GM12891 (cell line): ENCODE measurements around the gene SZT2.

Source experiments
- POLR2A ChIP-seq: IDR thresholded peaks from 2 replicates; pipeline ENCODE4 v1.6.1; 2011; ENCODE audit warnings: low read depth, low read length, control low read depth
- POLR2AphosphoS5 ChIP-seq: IDR thresholded peaks from 2 replicates; pipeline ENCODE4 v1.6.1; 2011; ENCODE audit warnings: low read depth, low read length, control low read depth
- POU2F2 ChIP-seq: IDR thresholded peaks from 2 replicates; pipeline ENCODE4 v1.6.1; 2011; ENCODE audit warnings: low read depth, mild to moderate bottlenecking, control low read depth, low read length, moderate library complexity
- SPI1 ChIP-seq: IDR thresholded peaks from 2 replicates; pipeline ENCODE4 v1.6.1; 2011; ENCODE audit warnings: low read depth, low read length, control low read depth
- TAF1 ChIP-seq: IDR thresholded peaks from 2 replicates; pipeline ENCODE4 v1.6.1; 2011; ENCODE audit warnings: low read depth, low read length, control low read depth

GRCh38 chr1:43432171-43432860, 42.6 kb downstream of the SZT2 start:
- TF ChIP-seq POLR2A (no peak), POLR2AphosphoS5 (no peak), TAF1 (no peak), SPI1 (no peak), POU2F2 (no peak)
